Activated T-cell treated with anti-CD3 and anti-CD28 coated beads, Interleukin-2, amount 50 U/mL, for 4 hours (primary cell): ENCODE data around the gene RPL36A. TPM values are rescaled to one million over a fixed set of nuclear protein-coding genes. Genes with fewer than 3 reads are reported as not detected.
A peak's percentile ranks its signal among the peaks of the same experiment; 100 is the strongest.

Experiments used
- ATAC-seq, 2 donors: fragments of 200-7000 bp; cut with Tn5 transposase; one replicate each; pipeline ENCODE4 v1.10.0; 2021
- DNase-seq: peaks from one replicate; pipeline ENCODE4 v3.0.0-alpha.2; 2020
- H3K27me3 Mint-ChIP-seq: one replicate; pipeline ENCODE4 v1.8.0; 2021; ENCODE audit warnings: low read depth, mixed read lengths
- H3K36me3 Mint-ChIP-seq: one replicate; pipeline ENCODE4 v1.8.0; 2022; ENCODE audit warnings: mixed read lengths; ENCODE audit not compliant: insufficient read depth
- H3K4me1 Mint-ChIP-seq: one replicate; pipeline ENCODE4 v1.8.0; 2021; ENCODE audit warnings: low read depth, mixed read lengths
- H3K4me3 Mint-ChIP-seq: one replicate; pipeline ENCODE4 v1.8.0; 2021; ENCODE audit warnings: mild to moderate bottlenecking, moderate library complexity, mixed read lengths
- H3K9me3 Mint-ChIP-seq: one replicate; pipeline ENCODE4 v1.8.0; 2021; ENCODE audit warnings: mixed read lengths
- total RNA-seq, 3 donors: library from RNA; stranded (reverse); gene quantifications; one replicate each; pipeline ENCODE4 v1.2.1, GENCODE V29; 2021

RPL36A gene
- total RNA-seq, 3 donors from 2014 or later, result 451 to 525 (median 514) TPM

DNA sequence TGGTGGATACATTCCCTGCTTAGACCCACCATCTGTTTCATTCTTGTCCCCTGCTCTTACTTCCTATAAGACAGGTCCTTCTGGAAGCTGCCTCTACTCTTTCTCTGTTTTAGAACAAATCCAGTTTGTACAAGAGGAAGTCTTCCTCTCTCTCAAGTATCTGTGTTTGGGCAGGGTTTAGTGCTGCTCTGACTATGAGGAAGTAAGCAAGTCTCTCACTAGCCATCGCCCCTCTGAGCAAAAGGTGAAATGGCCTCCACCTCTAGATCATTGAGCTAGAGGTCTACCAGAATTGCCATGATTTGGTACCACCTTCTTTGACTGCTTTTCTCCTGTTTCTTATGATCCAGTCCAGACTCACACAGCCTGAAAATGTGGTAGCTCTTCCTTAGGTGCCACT, 13.3 kb upstream of the RPL36A start:
- Mint-ChIP-seq H3K9me3 (no peaks in the 10 kb centered on the region), H3K27me3 (no peaks in the 10 kb centered on the region), H3K36me3 (no peaks in the 10 kb centered on the region), H3K4me3 (no peak overlapping the region), H3K4me1 (no peaks in the 10 kb centered on the region)
- no peak for DNase-seq
- ATAC-seq, result no peak

DNA sequence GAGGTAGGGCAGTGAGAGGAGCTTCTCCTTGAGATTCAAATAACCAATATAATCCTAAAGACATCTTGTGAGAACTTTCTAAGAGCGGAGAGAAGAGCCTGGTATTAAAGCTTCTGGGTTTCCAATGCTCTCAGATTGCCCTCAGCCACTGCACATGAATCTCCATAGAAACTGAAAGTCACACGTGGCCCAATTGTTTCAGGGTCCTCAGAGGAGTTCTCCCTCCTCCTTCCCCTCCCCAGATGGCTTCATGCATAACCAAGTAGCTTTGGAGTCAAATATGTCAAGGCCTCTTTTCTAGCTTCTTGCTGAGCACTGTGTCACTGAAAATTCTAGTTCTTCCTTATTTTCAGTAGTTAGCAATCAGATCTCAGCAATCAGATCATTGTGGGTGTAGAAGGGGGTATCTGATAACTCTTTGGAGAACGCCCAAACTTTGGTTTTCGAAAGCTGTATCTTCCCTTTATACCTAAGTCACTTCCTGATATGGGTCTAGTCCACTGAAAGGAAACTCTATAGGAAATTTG, 7.1 kb upstream of the RPL36A start:
- no peak overlapping the region for H3K4me3 Mint-ChIP-seq
- no peaks in the 10 kb centered on the region for H3K27me3 Mint-ChIP-seq
- ATAC-seq (no peak), DNase-seq (no peak)
- H3K4me1 Mint-ChIP-seq, result peaks cover 1% of the 10 kb centered on the region
- H3K36me3 Mint-ChIP-seq, result no peaks in the 10 kb centered on the region
- no peaks in the 10 kb centered on the region for H3K9me3 Mint-ChIP-seq

DNA sequence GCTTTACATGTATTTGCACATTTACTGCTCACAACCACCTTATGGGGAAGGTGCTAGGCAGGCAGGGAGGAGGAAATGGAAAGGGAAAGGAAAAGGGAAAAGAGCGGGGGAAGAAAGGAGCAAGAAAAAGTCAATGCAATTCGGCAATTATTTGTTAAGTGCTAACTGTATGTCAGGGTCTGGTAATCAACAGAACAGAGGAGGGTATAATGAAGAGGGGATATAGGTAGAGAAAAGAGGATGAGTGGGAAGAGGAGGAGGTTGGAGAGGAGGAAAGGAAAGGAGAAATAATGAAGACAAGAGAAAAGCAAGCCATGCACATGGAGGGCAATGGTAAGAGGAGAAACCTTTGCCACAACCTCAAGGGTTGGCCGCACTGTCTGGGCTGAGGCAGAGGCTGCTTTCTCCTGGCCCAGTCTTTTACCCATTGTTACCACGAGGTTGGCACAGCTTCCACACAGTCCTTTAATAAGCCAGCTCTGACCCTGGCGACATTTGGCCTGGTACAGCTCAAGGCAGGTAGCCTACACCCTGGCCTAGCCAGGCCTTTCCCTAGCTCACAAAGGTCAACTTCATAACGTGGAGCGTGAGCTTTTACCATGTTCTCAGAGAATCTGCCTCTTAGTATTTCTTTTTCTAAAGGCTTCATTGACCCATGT, 5.7 kb upstream of the RPL36A start:
- ATAC-seq (no peak), DNase-seq (no peak)
- peak overlapping the region; percentile 66 for H3K4me3 Mint-ChIP-seq
- H3K4me1 Mint-ChIP-seq, result peaks cover 1% of the 10 kb centered on the region
- H3K36me3 Mint-ChIP-seq, result no peaks in the 10 kb centered on the region
- no peaks in the 10 kb centered on the region for H3K9me3 Mint-ChIP-seq
- H3K27me3 Mint-ChIP-seq, result no peaks in the 10 kb centered on the region

GRCh38 chrX:101385795-101386541, 4.8 kb upstream of the RPL36A start, which contains the start of gene BTK:
Gene BTK, minus strand, starts transcription at chrX:101386191. Its CDS starts 10,907 bp downstream, at chrX:101375284.
- Mint-ChIP-seq H3K4me3 (peak within 1 kb of the TSS; percentile 66), H3K4me1 (peaks cover 5% of the 10 kb centered on the region), H3K9me3 (no peaks in the 10 kb centered on the region), H3K27me3 (no peaks in the 10 kb centered on the region), H3K36me3 (peaks cover 1% of the 10 kb centered on the region)
- ATAC-seq (no peak), DNase-seq (no peak)

DNA sequence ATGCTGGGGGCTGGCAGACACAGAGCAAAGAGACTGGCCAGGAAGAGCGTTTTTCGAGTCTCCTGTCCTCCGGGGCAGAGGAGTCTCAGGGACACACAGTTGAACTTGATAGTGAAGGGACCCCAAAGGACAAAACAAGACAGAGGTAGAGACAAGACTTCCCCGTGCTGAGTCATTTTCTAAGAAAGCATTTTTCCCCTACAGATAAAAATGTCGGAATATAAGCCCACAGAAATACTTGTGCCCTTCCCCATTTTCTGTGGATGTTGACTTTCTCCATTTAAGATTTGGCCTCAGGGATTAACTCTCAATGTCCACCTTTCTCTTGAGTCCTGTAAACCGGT, 4.3 kb upstream of the RPL36A start:
- no peaks in the 10 kb centered on the region for H3K9me3 Mint-ChIP-seq
- ATAC-seq (no peak), DNase-seq (no peak)
- no peaks in the 10 kb centered on the region for H3K27me3 Mint-ChIP-seq
- H3K4me3 Mint-ChIP-seq, result peak overlapping the region; percentile 63
- H3K4me1 Mint-ChIP-seq, result peaks cover 5% of the 10 kb centered on the region
- H3K36me3 Mint-ChIP-seq, result peaks cover 7% of the 10 kb centered on the region

DNA sequence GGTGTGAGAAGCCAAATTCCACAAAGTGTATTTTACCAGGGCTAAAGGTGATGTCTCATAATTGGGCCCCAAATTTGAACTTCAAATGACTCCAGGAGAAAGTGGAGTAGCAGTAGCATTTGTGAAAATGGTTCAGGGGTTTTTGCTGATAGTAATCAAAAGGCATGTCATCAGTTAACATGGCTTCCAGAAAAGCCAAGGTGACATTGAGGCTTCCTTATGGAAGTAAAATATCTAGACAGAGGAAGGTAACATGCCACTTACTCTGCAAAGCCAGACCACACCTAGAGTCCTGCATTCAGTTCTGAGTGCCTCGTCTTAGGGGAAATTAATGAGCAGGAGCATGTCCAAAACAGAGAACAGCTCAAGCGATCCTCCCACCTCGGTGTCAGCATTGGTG, 2.2 kb upstream of the RPL36A start:
- no peaks in the 10 kb centered on the region for H3K27me3 Mint-ChIP-seq
- ATAC-seq, result no peak
- H3K36me3 Mint-ChIP-seq, result peaks cover 23% of the 10 kb centered on the region
- DNase-seq, result no peak
- no peak overlapping the region for H3K4me3 Mint-ChIP-seq
- H3K9me3 Mint-ChIP-seq, result no peaks in the 10 kb centered on the region
- peaks cover 10% of the 10 kb centered on the region for H3K4me1 Mint-ChIP-seq

- no peak for DNase-seq
- ATAC-seq, result no peak
- peaks cover 34% of the 10 kb centered on the region for H3K36me3 Mint-ChIP-seq
- peak overlapping the region; percentile 97 for H3K4me3 Mint-ChIP-seq
- H3K9me3 Mint-ChIP-seq, result no peaks in the 10 kb centered on the region
- peaks cover 18% of the 10 kb centered on the region for H3K4me1 Mint-ChIP-seq
- H3K27me3 Mint-ChIP-seq, result no peaks in the 10 kb centered on the region
Measured at GRCh38 chrX:101391831-101392230, 1.0 kb downstream of the RPL36A start.

DNA sequence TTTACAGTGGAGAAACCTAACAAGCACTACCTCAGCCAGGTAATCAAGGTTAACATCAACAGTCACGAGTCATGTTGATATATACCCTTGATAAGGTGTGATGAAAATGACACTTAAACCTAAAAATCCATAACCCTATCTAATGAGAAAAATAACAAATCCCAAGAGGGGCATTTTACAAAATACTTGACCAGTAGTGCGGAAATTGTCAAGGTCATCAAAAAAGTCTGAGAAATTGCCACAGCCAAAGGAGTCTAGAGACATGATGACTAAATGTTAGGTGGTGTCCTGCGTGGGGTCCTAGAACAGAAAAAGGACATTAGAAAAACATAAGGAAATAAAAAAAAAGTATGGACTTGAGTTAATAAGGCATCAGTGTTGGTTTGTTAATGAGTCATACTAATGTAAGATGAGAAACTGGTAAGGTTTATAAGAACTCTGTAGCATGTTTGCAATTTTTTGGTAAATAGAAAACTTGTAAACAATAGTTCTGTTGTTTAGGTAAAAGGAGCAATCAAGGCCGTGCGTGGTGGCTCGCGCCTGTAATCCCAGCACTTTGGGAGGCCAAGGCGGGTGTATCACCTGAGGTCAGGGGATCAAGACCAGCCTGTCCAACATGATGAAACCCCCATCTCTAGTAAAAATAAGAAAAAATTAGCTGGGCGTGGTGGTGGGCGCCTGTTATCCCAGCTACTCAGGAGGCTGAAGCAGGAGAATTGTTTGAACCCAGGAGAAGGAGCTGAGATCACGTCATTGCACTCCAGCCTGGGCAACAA, 2.9 kb downstream of the RPL36A start:
- no peak for ATAC-seq
- Mint-ChIP-seq H3K27me3 (no peaks in the 10 kb centered on the region), H3K9me3 (no peaks in the 10 kb centered on the region), H3K36me3 (peaks cover 34% of the 10 kb centered on the region), H3K4me3 (peak overlapping the region; percentile 97), H3K4me1 (peaks cover 18% of the 10 kb centered on the region)
- no peak for DNase-seq

DNA sequence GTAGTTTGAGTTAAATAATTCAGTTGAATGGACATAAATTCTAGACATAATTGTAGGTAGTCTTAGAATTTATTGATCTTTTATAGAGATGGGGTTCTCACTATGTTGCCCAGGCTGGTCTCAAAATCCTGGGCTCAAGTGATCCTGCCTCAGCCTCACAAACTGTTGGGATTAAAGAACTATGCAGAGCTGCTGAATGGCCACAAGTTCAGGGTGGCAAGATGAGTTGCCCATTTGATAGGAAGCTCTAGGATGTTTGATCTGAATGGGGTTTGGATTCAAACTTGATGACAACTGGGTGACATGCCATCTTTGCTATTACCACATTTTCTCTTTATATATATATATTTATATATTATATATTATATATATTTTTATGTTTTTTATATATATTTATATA, 3.6 kb downstream of the RPL36A start:
- Mint-ChIP-seq H3K36me3 (peaks cover 34% of the 10 kb centered on the region), H3K4me3 (peak overlapping the region; percentile 97), H3K9me3 (no peaks in the 10 kb centered on the region), H3K27me3 (no peaks in the 10 kb centered on the region), H3K4me1 (peaks cover 18% of the 10 kb centered on the region)
- ATAC-seq (no peak), DNase-seq (no peak)

DNA sequence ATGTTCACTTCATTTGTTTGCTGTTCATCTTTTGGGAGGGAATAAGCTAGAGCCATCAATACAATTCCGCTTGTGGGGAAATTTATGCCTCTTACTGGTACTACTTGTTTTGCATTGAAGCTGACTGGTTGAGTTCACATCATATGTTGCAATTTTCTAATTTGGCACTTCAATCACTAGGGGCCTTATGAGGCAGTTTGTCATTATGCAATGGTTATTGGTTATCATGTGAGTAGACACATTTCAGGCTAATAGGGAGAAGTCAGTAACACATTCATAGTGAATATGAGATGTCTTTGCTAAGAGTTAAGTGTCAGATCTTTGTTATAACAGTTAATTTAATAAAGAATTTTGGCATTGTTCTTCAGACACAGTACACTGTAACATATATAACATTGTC, 5.0 kb downstream of the RPL36A start:
- Mint-ChIP-seq H3K4me1 (peaks cover 14% of the 10 kb centered on the region), H3K9me3 (no peaks in the 10 kb centered on the region), H3K36me3 (peaks cover 37% of the 10 kb centered on the region), H3K27me3 (no peaks in the 10 kb centered on the region), H3K4me3 (no peak overlapping the region)
- DNase-seq, result no peak
- no peak for ATAC-seq

GRCh38 chrX:101397779-101398178, 7.0 kb downstream of the RPL36A start:
- no peaks in the 10 kb centered on the region for H3K9me3 Mint-ChIP-seq
- H3K4me3 Mint-ChIP-seq, result no peak overlapping the region
- peaks cover 12% of the 10 kb centered on the region for H3K4me1 Mint-ChIP-seq

GRCh38 chrX:101398694-101399093, 7.9 kb downstream of the RPL36A start:
- Mint-ChIP-seq H3K4me3 (no peak overlapping the region), H3K9me3 (no peaks in the 10 kb centered on the region)
- no peak for ATAC-seq

More at GRCh38 chrX:101397779-101398178, 7.0 kb downstream of the RPL36A start:
- ATAC-seq, result no peak
- DNase-seq, result no peak
- no peaks in the 10 kb centered on the region for H3K27me3 Mint-ChIP-seq
- H3K36me3 Mint-ChIP-seq, result peaks cover 24% of the 10 kb centered on the region

DNA sequence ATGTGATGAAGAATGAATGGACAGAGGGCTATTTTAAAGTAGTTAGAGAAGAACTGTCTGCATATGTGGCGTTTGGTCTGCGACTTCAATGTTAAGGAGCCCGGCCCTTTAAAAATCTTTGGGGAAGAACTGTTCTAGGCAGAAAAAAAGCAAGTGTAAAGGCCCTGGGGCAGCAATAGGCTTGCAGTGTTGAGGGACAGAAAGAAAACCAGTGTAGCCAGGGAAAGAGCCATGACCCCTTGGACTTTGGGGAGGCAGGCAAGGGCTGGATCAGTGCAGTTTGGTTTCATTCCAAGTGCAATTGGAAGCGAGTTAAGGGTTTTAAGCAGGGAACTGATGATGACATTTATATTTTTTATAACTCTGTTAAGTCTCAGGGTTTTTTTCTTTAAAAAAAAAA, 9.0 kb downstream of the RPL36A start:
- no peaks in the 10 kb centered on the region for H3K9me3 Mint-ChIP-seq
- DNase-seq, result no peak
- peaks cover 18% of the 10 kb centered on the region for H3K36me3 Mint-ChIP-seq
- H3K4me3 Mint-ChIP-seq, result no peak overlapping the region
- H3K27me3 Mint-ChIP-seq, result no peaks in the 10 kb centered on the region
- peaks cover 5% of the 10 kb centered on the region for H3K4me1 Mint-ChIP-seq
- no peak for ATAC-seq

More at GRCh38 chrX:101398694-101399093, 7.9 kb downstream of the RPL36A start:
- Mint-ChIP-seq H3K4me1 (peaks cover 9% of the 10 kb centered on the region), H3K36me3 (peaks cover 19% of the 10 kb centered on the region), H3K27me3 (no peaks in the 10 kb centered on the region)
- no peak for DNase-seq

GRCh38 chrX:101407167-101407747, 16.4 kb downstream of the RPL36A start:
- peaks cover 10% of the 10 kb centered on the region for H3K36me3 Mint-ChIP-seq
- no peaks in the 10 kb centered on the region for H3K9me3 Mint-ChIP-seq
- no peaks in the 10 kb centered on the region for H3K27me3 Mint-ChIP-seq
- peaks cover 19% of the 10 kb centered on the region for H3K4me1 Mint-ChIP-seq
- peak overlapping the region; percentile 95 for H3K4me3 Mint-ChIP-seq
- no peak for ATAC-seq
- DNase-seq, result no peak
